Loucy (cell line): ENCODE measurements around the gene NRP1.

Experiments
- H2AFZ ChIP-seq: fragments of 200-600 bp; sonication (generic); 2 replicates; pipeline ENCODE4 v1.6.0; 2016; ENCODE audit warnings: antibody characterized with exemption, mild to moderate bottlenecking, low read length, moderate library complexity
- H3F3A ChIP-seq: fragments of 200-600 bp; 2 replicates; pipeline ENCODE4 v1.6.0; 2016; ENCODE audit warnings: antibody characterized with exemption, low read depth, mild to moderate bottlenecking
- H3K27me3 ChIP-seq: fragments of 200-600 bp; sonication (generic); 2 replicates; pipeline ENCODE4 v1.6.1; 2014; ENCODE audit warnings: low read length, mild to moderate bottlenecking; ENCODE audit not compliant: insufficient read depth, poor library complexity, severe bottlenecking
- H3K36me3 ChIP-seq: fragments of 200-600 bp; sonication (generic); 2 replicates; pipeline ENCODE4 v1.6.1; 2016; ENCODE audit warnings: low read length; ENCODE audit not compliant: insufficient read depth
- H3K4me1 ChIP-seq: fragments of 200-600 bp; sonication (generic); 2 replicates; pipeline ENCODE4 v1.5.1; 2014; ENCODE audit warnings: low read length, mild to moderate bottlenecking; ENCODE audit not compliant: insufficient read depth, poor library complexity, severe bottlenecking
- H3K4me2 ChIP-seq: fragments of 200-600 bp; sonication (generic); 2 replicates; pipeline ENCODE4 v1.6.0; 2014; ENCODE audit warnings: antibody characterized with exemption, low read length, low read depth, mild to moderate bottlenecking; ENCODE audit not compliant: poor library complexity, severe bottlenecking
- H3K4me3 ChIP-seq: fragments of 200-600 bp; sonication (generic); 2 replicates; pipeline ENCODE4 v1.5.1; 2014; ENCODE audit warnings: low read length, mild to moderate bottlenecking, mixed read lengths; ENCODE audit not compliant: poor library complexity, severe bottlenecking
- H3K79me2 ChIP-seq: fragments of 200-600 bp; sonication (generic); 2 replicates; pipeline ENCODE4 v1.6.1; 2014; ENCODE audit warnings: low read length; ENCODE audit not compliant: insufficient read depth
- H3K9ac ChIP-seq: fragments of 200-600 bp; sonication (generic); 2 replicates; pipeline ENCODE4 v1.6.0; 2014; ENCODE audit warnings: mild to moderate bottlenecking, low read depth, low read length, moderate library complexity; ENCODE audit not compliant: poor library complexity, severe bottlenecking
- H3K9me2 ChIP-seq: fragments of 200-600 bp; sonication (generic); replicated peaks from 2 replicates; pipeline ENCODE4 v1.6.1; 2016; ENCODE audit warnings: low read depth, low read length, mixed read lengths
- H3K9me3 ChIP-seq: fragments of 200-600 bp; sonication (generic); 2 replicates; pipeline ENCODE4 v1.6.1; 2014; ENCODE audit warnings: mild to moderate bottlenecking, antibody characterized with exemption, low read length, low read depth; ENCODE audit not compliant: insufficient read depth
- H4K20me1 ChIP-seq: fragments of 200-600 bp; sonication (generic); 2 replicates; pipeline ENCODE4 v1.6.0; 2014; ENCODE audit warnings: antibody characterized with exemption, low read length, mild to moderate bottlenecking; ENCODE audit not compliant: insufficient read depth, poor library complexity, severe bottlenecking
- CTCF ChIP-seq: fragments of 200-600 bp; sonication (generic); conservative IDR thresholded peaks from 2 replicates; pipeline ENCODE4 v1.5.1; 2014; ENCODE audit warnings: mild to moderate bottlenecking, antibody characterized with exemption, low read length
- EZH2phosphoT487 ChIP-seq: fragments of 200-600 bp; IDR thresholded peaks from 2 replicates; pipeline ENCODE4 v1.6.1; 2018; ENCODE audit warnings: antibody characterized with exemption, mild to moderate bottlenecking, moderate library complexity, borderline replicate concordance

The NRP1 gene

DNA sequence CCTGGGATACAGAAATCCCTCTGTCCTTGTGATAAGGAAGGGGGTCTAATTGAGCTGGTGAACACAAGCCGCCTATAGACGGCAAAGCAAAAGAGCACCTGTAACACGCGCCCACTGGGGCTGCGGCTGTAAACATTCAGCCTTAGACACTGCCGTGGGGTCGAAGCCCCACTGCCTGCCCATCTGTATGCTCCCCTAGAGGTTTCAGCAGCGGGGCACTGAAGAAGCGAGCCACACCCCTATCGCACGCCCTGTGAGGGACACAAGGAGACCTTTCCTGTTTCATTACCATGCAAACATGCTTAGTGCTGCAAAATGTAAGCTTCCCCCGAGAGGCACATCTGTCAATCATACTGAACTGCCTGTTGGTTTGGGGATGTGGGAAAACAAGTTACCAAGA is 82.1 kb downstream of the NRP1 start:
- Histone ChIP-seq H3F3A (0 out of 2 replicates have a peak, but pooled peaks cover 2% of the 10 kb centered on the region), H3K4me2 (no peak overlapping the region), H3K4me1 (peaks cover 21% of the 10 kb centered on the region)

GRCh38 chr10:33249659-33250345 is 84.7 kb downstream of the NRP1 start:
- H4K20me1 ChIP-seq, result no peaks in the 10 kb centered on the region
- H3K4me3 ChIP-seq, result no peak overlapping the region
- H3K36me3 ChIP-seq, result no peaks in the 10 kb centered on the region
- no peaks in the 10 kb centered on the region for H3K9me3 ChIP-seq
- H3K27me3 ChIP-seq, result no peaks in the 10 kb centered on the region
- H3K9me2 ChIP-seq, result no peaks in the 10 kb centered on the region
- no peaks in the 10 kb centered on the region for H3K79me2 ChIP-seq
- H2AFZ ChIP-seq, result no peak overlapping the region
- no peak overlapping the region for H3K9ac ChIP-seq
- H3K4me1 ChIP-seq, result peaks cover 21% of the 10 kb centered on the region
- 0 out of 2 replicates have a peak, but pooled peaks cover 2% of the 10 kb centered on the region for H3F3A ChIP-seq
- H3K4me2 ChIP-seq, result peak overlapping the region; percentile 42
- no peak for TF ChIP-seq CTCF
- TF ChIP-seq EZH2phosphoT487, result no peak

More for the DNA sequence above, 82.1 kb downstream of the NRP1 start:
- no peaks in the 10 kb centered on the region for H3K27me3 ChIP-seq
- H3K36me3 ChIP-seq, result no peaks in the 10 kb centered on the region
- no peak overlapping the region for H3K9ac ChIP-seq
- no peak overlapping the region for H3K4me3 ChIP-seq
- H3K9me2 ChIP-seq, result no peaks in the 10 kb centered on the region
- TF ChIP-seq EZH2phosphoT487 (no peak), CTCF (no peak)
- H3K79me2 ChIP-seq, result no peaks in the 10 kb centered on the region
- no peaks in the 10 kb centered on the region for H3K9me3 ChIP-seq
- H4K20me1 ChIP-seq, result no peaks in the 10 kb centered on the region
- no peak overlapping the region for H2AFZ ChIP-seq

- Histone ChIP-seq H3F3A (0 out of 2 replicates have a peak, but pooled peaks cover 2% of the 10 kb centered on the region), H3K9ac (no peak overlapping the region), H3K79me2 (no peaks in the 10 kb centered on the region), H3K4me1 (peaks cover 21% of the 10 kb centered on the region), H3K4me2 (peak overlapping the region; percentile 42), H3K9me3 (no peaks in the 10 kb centered on the region), H3K36me3 (no peaks in the 10 kb centered on the region), H4K20me1 (no peaks in the 10 kb centered on the region), H3K9me2 (no peaks in the 10 kb centered on the region), H3K27me3 (no peaks in the 10 kb centered on the region), H3K4me3 (peak overlapping the region; percentile 35), H2AFZ (no peak overlapping the region)
- TF ChIP-seq CTCF, result no peak
- no peak for TF ChIP-seq EZH2phosphoT487
Observed at GRCh38 chr10:33249137-33249536, 85.3 kb downstream of the NRP1 start.
